ENCODE measurements around the gene TMEM53.
A peak's percentile ranks its signal among the peaks of the same experiment; 100 is the strongest.
"Not testable (repeated sequence)": the region's sequence is repeated elsewhere in the genome, so short reads cannot be mapped to it uniquely, and the experiment has no call there.

TMEM53 gene

GRCh38 chr1:44707112-44707881, 33.0 kb upstream of the TMEM53 start:
- no peaks in the 10 kb centered on the region for H3K27me3 Mint-ChIP-seq
- H3K36me3 Mint-ChIP-seq (ENCODE audit: low read depth), result no peaks in the 10 kb centered on the region
- peaks cover 15% of the 10 kb centered on the region for H3K4me1 Mint-ChIP-seq (ENCODE audit: low read depth)
- DNase-seq, result no peak
- H3K27ac Mint-ChIP-seq, result no peak overlapping the region
- H3K4me3 Mint-ChIP-seq, result no peak overlapping the region
- H3K9me3 Mint-ChIP-seq, result no peaks in the 10 kb centered on the region

DNA sequence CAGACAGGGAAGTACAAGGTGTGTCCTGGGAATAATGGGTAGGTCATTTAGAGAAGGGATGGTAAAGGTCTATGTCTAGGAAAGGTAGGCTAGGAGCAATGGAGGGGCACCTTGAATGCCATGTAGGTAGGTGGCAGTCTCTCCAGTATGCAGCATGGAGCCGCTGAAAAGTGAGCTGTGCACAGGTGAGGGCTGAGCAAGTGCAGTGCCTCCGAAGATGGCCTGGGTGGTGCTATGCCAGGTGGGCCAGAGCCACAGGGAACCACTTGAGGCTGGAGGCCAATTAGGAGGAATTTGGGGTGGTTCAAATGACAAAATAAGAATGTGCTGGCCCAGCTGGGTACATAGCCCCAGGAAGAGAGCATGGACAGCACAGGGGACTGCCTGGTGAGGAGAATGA, 31.7 kb upstream of the TMEM53 start:
- no peak for DNase-seq
- H3K4me3 Mint-ChIP-seq, result no peak overlapping the region
- H3K9me3 Mint-ChIP-seq, result no peaks in the 10 kb centered on the region
- peaks cover 15% of the 10 kb centered on the region for H3K4me1 Mint-ChIP-seq (ENCODE audit: low read depth)
- H3K36me3 Mint-ChIP-seq (ENCODE audit: low read depth), result no peaks in the 10 kb centered on the region
- no peaks in the 10 kb centered on the region for H3K27me3 Mint-ChIP-seq
- H3K27ac Mint-ChIP-seq, result no peak overlapping the region

- H3K27me3 Mint-ChIP-seq, result no peaks in the 10 kb centered on the region
- H3K4me1 Mint-ChIP-seq (ENCODE audit: low read depth), result peaks cover 15% of the 10 kb centered on the region
- DNase-seq, result no peak
- no peaks in the 10 kb centered on the region for H3K9me3 Mint-ChIP-seq
- H3K4me3 Mint-ChIP-seq, result no peak overlapping the region
- no peaks in the 10 kb centered on the region for H3K36me3 Mint-ChIP-seq (ENCODE audit: low read depth)
- no peak overlapping the region for H3K27ac Mint-ChIP-seq
Measured at GRCh38 chr1:44705470-44705869, 31.2 kb upstream of the TMEM53 start.

- no peaks in the 10 kb centered on the region for H3K9me3 Mint-ChIP-seq
- peaks cover 22% of the 10 kb centered on the region for H3K4me1 Mint-ChIP-seq (ENCODE audit: low read depth)
- no peak overlapping the region for H3K27ac Mint-ChIP-seq
- H3K27me3 Mint-ChIP-seq, result no peaks in the 10 kb centered on the region
- no peak for DNase-seq
- no peaks in the 10 kb centered on the region for H3K36me3 Mint-ChIP-seq (ENCODE audit: low read depth)
- H3K4me3 Mint-ChIP-seq, result no peak overlapping the region
Measured at GRCh38 chr1:44701141-44701573, 26.9 kb upstream of the TMEM53 start.

GRCh38 chr1:44700573-44700972, 26.3 kb upstream of the TMEM53 start:
- no peak overlapping the region for H3K4me3 Mint-ChIP-seq
- H3K27me3 Mint-ChIP-seq, result no peaks in the 10 kb centered on the region
- peaks cover 25% of the 10 kb centered on the region for H3K4me1 Mint-ChIP-seq (ENCODE audit: low read depth)
- DNase-seq, result no peak
- H3K27ac Mint-ChIP-seq, result no peak overlapping the region
- no peaks in the 10 kb centered on the region for H3K36me3 Mint-ChIP-seq (ENCODE audit: low read depth)
- H3K9me3 Mint-ChIP-seq, result no peaks in the 10 kb centered on the region

- not testable (repeated sequence) for H3K27ac Mint-ChIP-seq; H3K4me3 Mint-ChIP-seq; DNase-seq; H3K9me3 Mint-ChIP-seq; H3K27me3 Mint-ChIP-seq; H3K36me3 Mint-ChIP-seq (ENCODE audit: low read depth)
- H3K4me1 Mint-ChIP-seq (ENCODE audit: low read depth), result peaks cover 25% of the 10 kb centered on the region
Measured at GRCh38 chr1:44699375-44699774, 25.1 kb upstream of the TMEM53 start.

GRCh38 chr1:44698138-44698537, 23.9 kb upstream of the TMEM53 start:
- Mint-ChIP-seq H3K4me3 (no peak overlapping the region), H3K9me3 (no peaks in the 10 kb centered on the region), H3K27ac (peak overlapping the region; percentile 19), H3K36me3 (ENCODE audit: low read depth) (no peaks in the 10 kb centered on the region), H3K27me3 (no peaks in the 10 kb centered on the region), H3K4me1 (ENCODE audit: low read depth) (peaks cover 30% of the 10 kb centered on the region)
- no peak for DNase-seq

DNA sequence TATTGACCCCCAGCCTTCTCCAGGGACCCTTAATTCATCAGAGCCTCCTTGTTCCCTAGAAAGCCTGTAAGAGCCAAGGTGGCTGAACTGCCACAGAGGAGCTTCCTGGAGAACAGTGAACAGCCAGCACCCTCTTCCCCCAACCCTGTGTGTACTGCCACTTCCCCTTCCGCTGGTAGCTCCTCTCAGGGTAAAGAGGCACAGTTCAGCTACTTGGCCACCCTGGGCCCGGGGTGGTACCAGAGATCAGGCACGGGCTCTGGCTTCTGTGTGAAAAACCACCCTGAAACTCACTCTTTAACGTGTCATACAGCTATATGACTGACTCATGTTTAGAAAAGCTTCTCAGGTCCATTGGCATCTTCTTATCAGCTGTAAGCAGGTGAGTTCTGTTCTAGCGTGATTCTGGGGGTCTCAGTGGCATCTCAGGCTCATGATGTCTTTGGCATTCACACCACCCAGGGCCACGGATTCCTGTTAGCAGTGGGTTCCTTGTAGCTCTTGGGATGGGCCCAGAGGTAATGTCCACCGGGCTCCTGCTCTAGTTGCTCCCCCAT, 22.6 kb upstream of the TMEM53 start:
- peaks cover 33% of the 10 kb centered on the region for H3K4me1 Mint-ChIP-seq (ENCODE audit: low read depth)
- no peak overlapping the region for H3K4me3 Mint-ChIP-seq
- peak overlapping the region; percentile 85 for H3K27ac Mint-ChIP-seq
- peak; percentile 56 for DNase-seq
- no peaks in the 10 kb centered on the region for H3K36me3 Mint-ChIP-seq (ENCODE audit: low read depth)
- H3K27me3 Mint-ChIP-seq, result no peaks in the 10 kb centered on the region
- no peaks in the 10 kb centered on the region for H3K9me3 Mint-ChIP-seq

DNA sequence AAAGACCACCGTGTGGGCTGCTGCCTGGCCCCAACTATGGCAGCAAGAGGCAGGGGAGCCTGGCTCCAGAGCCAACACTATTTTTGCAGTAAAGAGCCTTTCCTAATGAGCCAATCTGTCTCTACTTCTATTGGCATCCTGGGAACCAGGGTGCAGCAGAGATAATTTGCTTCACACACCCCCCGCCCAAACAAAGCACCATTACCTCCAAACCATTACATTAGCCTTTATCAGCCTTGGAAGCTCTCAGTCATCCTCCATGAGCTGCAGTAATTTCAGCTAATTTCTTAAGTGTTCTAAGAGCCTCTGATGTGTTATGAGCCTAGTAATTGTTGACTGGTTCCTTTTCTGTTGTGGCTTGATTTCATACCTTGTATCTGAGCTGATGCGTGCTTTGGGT, 21.8 kb upstream of the TMEM53 start:
- H3K4me1 Mint-ChIP-seq (ENCODE audit: low read depth), result peaks cover 33% of the 10 kb centered on the region
- no peak overlapping the region for H3K27ac Mint-ChIP-seq
- H3K4me3 Mint-ChIP-seq, result no peak overlapping the region
- no peak for DNase-seq
- H3K36me3 Mint-ChIP-seq (ENCODE audit: low read depth), result no peaks in the 10 kb centered on the region
- no peaks in the 10 kb centered on the region for H3K9me3 Mint-ChIP-seq
- H3K27me3 Mint-ChIP-seq, result no peaks in the 10 kb centered on the region

DNA sequence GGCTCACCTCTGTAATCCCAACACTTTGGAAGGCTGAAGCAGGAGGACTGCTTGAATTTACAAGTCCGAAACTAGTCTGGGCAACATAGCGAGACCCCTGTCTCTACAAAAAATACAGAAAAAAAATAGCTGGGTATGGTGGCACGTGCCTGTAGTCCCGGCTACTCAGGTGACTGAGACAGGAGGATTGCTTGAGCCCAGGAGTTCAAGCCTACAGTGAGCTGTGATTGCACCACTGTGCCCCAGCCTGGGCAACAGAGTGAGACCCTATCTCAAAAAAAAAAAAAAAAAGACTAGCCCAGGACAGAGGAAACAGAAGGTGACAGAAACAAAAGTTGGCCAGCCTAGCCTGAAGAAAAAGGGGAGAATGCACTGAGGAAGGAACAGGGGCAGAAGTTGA, 21.4 kb upstream of the TMEM53 start:
- H3K36me3 Mint-ChIP-seq (ENCODE audit: low read depth), result no peaks in the 10 kb centered on the region
- H3K27ac Mint-ChIP-seq, result no peak overlapping the region
- H3K4me3 Mint-ChIP-seq, result no peak overlapping the region
- no peak for DNase-seq
- no peaks in the 10 kb centered on the region for H3K9me3 Mint-ChIP-seq
- H3K27me3 Mint-ChIP-seq, result no peaks in the 10 kb centered on the region
- peaks cover 33% of the 10 kb centered on the region for H3K4me1 Mint-ChIP-seq (ENCODE audit: low read depth)

GRCh38 chr1:44694863-44695478, 20.7 kb upstream of the TMEM53 start:
- Mint-ChIP-seq H3K36me3 (ENCODE audit: low read depth) (no peaks in the 10 kb centered on the region), H3K4me1 (ENCODE audit: low read depth) (peaks cover 33% of the 10 kb centered on the region)
- no peak for DNase-seq

DNA sequence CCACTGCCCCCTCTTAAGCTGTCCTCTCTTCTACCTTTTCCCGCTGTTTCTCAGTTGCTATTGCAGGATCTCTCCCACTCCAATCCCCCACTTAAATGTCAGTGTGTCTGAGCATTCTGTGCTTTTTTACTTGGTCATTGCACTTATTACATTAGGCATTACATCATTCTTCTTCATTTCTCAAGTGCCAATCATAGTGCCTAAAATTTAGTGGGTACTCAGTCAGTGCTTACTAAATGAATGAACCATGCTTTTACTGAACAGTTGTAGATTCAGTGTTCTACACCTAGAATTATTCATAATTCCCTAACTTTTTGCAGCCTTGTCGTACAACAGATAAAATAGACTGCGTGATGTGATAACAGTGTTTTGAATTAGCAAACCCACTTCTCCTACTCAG, 19.6 kb upstream of the TMEM53 start:
- peaks cover 33% of the 10 kb centered on the region for H3K4me1 Mint-ChIP-seq (ENCODE audit: low read depth)
- H3K4me3 Mint-ChIP-seq, result no peak overlapping the region
- H3K36me3 Mint-ChIP-seq (ENCODE audit: low read depth), result no peaks in the 10 kb centered on the region
- H3K9me3 Mint-ChIP-seq, result no peaks in the 10 kb centered on the region
- no peak overlapping the region for H3K27ac Mint-ChIP-seq
- no peak for DNase-seq
- H3K27me3 Mint-ChIP-seq, result no peaks in the 10 kb centered on the region

More at GRCh38 chr1:44694863-44695478, 20.7 kb upstream of the TMEM53 start:
- H3K27ac Mint-ChIP-seq, result no peak overlapping the region
- H3K4me3 Mint-ChIP-seq, result no peak overlapping the region
- no peaks in the 10 kb centered on the region for H3K9me3 Mint-ChIP-seq
- H3K27me3 Mint-ChIP-seq, result no peaks in the 10 kb centered on the region

- H3K4me3 Mint-ChIP-seq, result no peak overlapping the region
- H3K4me1 Mint-ChIP-seq (ENCODE audit: low read depth), result peaks cover 31% of the 10 kb centered on the region
- H3K36me3 Mint-ChIP-seq (ENCODE audit: low read depth), result no peaks in the 10 kb centered on the region
- H3K27ac Mint-ChIP-seq, result no peak overlapping the region
- H3K27me3 Mint-ChIP-seq, result no peaks in the 10 kb centered on the region
- no peak for DNase-seq
- H3K9me3 Mint-ChIP-seq, result no peaks in the 10 kb centered on the region
Measured at GRCh38 chr1:44693159-44693558, 18.9 kb upstream of the TMEM53 start.

GRCh38 chr1:44689447-44689765, 15.1 kb upstream of the TMEM53 start:
- no peak overlapping the region for H3K4me3 Mint-ChIP-seq
- H3K9me3 Mint-ChIP-seq, result no peaks in the 10 kb centered on the region
- no peak for DNase-seq
- H3K27me3 Mint-ChIP-seq, result no peaks in the 10 kb centered on the region
- H3K4me1 Mint-ChIP-seq (ENCODE audit: low read depth), result peaks cover 8% of the 10 kb centered on the region
- no peaks in the 10 kb centered on the region for H3K36me3 Mint-ChIP-seq (ENCODE audit: low read depth)
- H3K27ac Mint-ChIP-seq, result no peak overlapping the region

DNA sequence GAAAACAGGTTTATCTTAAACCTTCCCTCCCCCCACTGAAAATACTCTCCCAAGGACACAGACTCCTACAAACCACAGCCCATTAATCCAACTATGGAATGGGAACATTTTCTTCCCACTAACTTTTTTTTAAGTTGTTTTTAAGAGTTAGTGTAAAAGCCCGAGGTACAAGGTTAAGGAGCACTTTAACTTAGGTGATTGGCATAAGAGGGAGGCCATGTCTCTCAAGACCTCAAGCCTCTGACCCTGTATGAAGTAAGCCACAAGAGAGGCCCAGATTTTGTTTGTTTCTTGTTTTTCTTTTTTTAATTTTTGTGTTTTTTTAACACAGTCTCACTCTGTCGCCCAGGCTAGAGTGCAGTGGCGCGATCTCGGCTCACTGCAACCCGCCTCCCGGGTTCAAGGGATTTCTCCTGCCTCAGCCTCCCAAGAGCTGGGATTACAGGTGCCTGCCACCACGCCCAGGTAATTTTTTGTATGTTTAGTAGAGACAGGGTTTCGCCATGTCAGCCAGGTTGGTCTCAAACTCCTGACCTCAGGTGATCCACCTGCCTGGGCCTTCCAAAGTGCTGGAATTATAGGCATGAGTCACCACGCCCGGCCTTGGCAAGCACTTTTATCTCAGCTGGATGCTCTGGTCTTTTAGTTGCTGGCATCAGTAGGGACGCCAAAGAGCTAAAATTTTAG, 14.6 kb upstream of the TMEM53 start:
- no peak overlapping the region for H3K4me3 Mint-ChIP-seq
- H3K27ac Mint-ChIP-seq, result no peak overlapping the region
- H3K27me3 Mint-ChIP-seq, result no peaks in the 10 kb centered on the region
- DNase-seq, result no peak
- no peaks in the 10 kb centered on the region for H3K9me3 Mint-ChIP-seq
- H3K36me3 Mint-ChIP-seq (ENCODE audit: low read depth), result no peaks in the 10 kb centered on the region
- H3K4me1 Mint-ChIP-seq (ENCODE audit: low read depth), result peaks cover 8% of the 10 kb centered on the region
